ENCODE results near the gene GSAP. TPM values are rescaled to one million over a fixed set of nuclear protein-coding genes. Genes with fewer than 3 reads are reported as not detected.

Gene GSAP
- total RNA-seq, 1 donor from 2014 or later, result 2.1 TPM

- H3K4me1 Mint-ChIP-seq, result no peaks in the 10 kb centered on the region
These were observed 101.0 kb downstream of the GSAP start for GRCh38 chr7:77315182-77315591.

GRCh38 chr7:77313876-77314480 lies 102.2 kb downstream of the GSAP start:
- Mint-ChIP-seq H3K4me3 (no peak overlapping the region), H3K27ac (no peak overlapping the region), H3K9me3 (no peaks in the 10 kb centered on the region), H3K36me3 (ENCODE audit: low read depth) (peaks cover 19% of the 10 kb centered on the region), H3K4me1 (no peaks in the 10 kb centered on the region), H3K27me3 (no peaks in the 10 kb centered on the region)
- intact Hi-C loops (cut with micrococcal nuclease), result no loop called here
- DNase-seq, result no peak

More at GRCh38 chr7:77315182-77315591, 101.0 kb downstream of the GSAP start:
- Mint-ChIP-seq H3K9me3 (peaks cover 5% of the 10 kb centered on the region), H3K36me3 (ENCODE audit: low read depth) (peaks cover 22% of the 10 kb centered on the region), H3K27ac (no peak overlapping the region), H3K27me3 (no peaks in the 10 kb centered on the region), H3K4me3 (no peak overlapping the region)
- DNase-seq, result no peak
- intact Hi-C loops (cut with micrococcal nuclease), result no loop called here

- H3K27me3 Mint-ChIP-seq, result no peaks in the 10 kb centered on the region
- no peak for DNase-seq
These were observed 103.1 kb downstream of the GSAP start for GRCh38 chr7:77313085-77313484.

GRCh38 chr7:77310982-77311381 lies 105.2 kb downstream of the GSAP start:
- Mint-ChIP-seq H3K36me3 (ENCODE audit: low read depth) (peaks cover 10% of the 10 kb centered on the region), H3K27ac (no peak overlapping the region), H3K4me1 (peaks cover 2% of the 10 kb centered on the region), H3K9me3 (no peaks in the 10 kb centered on the region), H3K4me3 (no peak overlapping the region), H3K27me3 (no peaks in the 10 kb centered on the region)
- intact Hi-C loops (cut with micrococcal nuclease), result no loop called here
- DNase-seq, result no peak

More at GRCh38 chr7:77313085-77313484, 103.1 kb downstream of the GSAP start:
- peaks cover 15% of the 10 kb centered on the region for H3K36me3 Mint-ChIP-seq (ENCODE audit: low read depth)
- H3K4me3 Mint-ChIP-seq, result no peak overlapping the region
- no peaks in the 10 kb centered on the region for H3K4me1 Mint-ChIP-seq
- no peaks in the 10 kb centered on the region for H3K9me3 Mint-ChIP-seq
- no peak overlapping the region for H3K27ac Mint-ChIP-seq
- intact Hi-C loops (cut with micrococcal nuclease), result no loop called here

- Mint-ChIP-seq H3K27ac (no peak overlapping the region), H3K36me3 (ENCODE audit: low read depth) (peaks cover 8% of the 10 kb centered on the region), H3K9me3 (no peaks in the 10 kb centered on the region), H3K4me3 (no peak overlapping the region), H3K4me1 (peaks cover 2% of the 10 kb centered on the region), H3K27me3 (no peaks in the 10 kb centered on the region)
- intact Hi-C loops (cut with micrococcal nuclease), result no loop called here
- DNase-seq, result no peak
These were observed 106.4 kb downstream of the GSAP start for GRCh38 chr7:77309714-77310220.

GRCh38 chr7:77308792-77309191 lies 107.4 kb downstream of the GSAP start:
- no peak overlapping the region for H3K4me3 Mint-ChIP-seq
- peaks cover 2% of the 10 kb centered on the region for H3K4me1 Mint-ChIP-seq
- DNase-seq, result no peak
- H3K27ac Mint-ChIP-seq, result no peak overlapping the region
- H3K36me3 Mint-ChIP-seq (ENCODE audit: low read depth), result peaks cover 5% of the 10 kb centered on the region
- intact Hi-C loops (cut with micrococcal nuclease), result no loop called here
- H3K9me3 Mint-ChIP-seq, result no peaks in the 10 kb centered on the region
- H3K27me3 Mint-ChIP-seq, result no peaks in the 10 kb centered on the region

GRCh38 chr7:77306231-77307067 lies 109.7 kb downstream of the GSAP start:
- Mint-ChIP-seq H3K27ac (no peak overlapping the region), H3K27me3 (no peaks in the 10 kb centered on the region), H3K4me3 (no peak overlapping the region), H3K4me1 (peaks cover 2% of the 10 kb centered on the region), H3K36me3 (ENCODE audit: low read depth) (peaks cover 8% of the 10 kb centered on the region), H3K9me3 (peaks cover 7% of the 10 kb centered on the region)
- DNase-seq, result no peak
- intact Hi-C loops (cut with micrococcal nuclease), result no loop called here

GRCh38 chr7:77295549-77295948 lies 120.6 kb downstream of the GSAP start:
- intact Hi-C loops (cut with micrococcal nuclease), result no loop called here
- DNase-seq, result no peak
- Mint-ChIP-seq H3K4me1 (no peaks in the 10 kb centered on the region), H3K36me3 (ENCODE audit: low read depth) (peaks cover 3% of the 10 kb centered on the region), H3K27ac (no peak overlapping the region), H3K4me3 (no peak overlapping the region), H3K9me3 (peaks cover 11% of the 10 kb centered on the region), H3K27me3 (no peaks in the 10 kb centered on the region)

GRCh38 chr7:77293046-77293445 lies 123.1 kb downstream of the GSAP start:
- Mint-ChIP-seq H3K36me3 (ENCODE audit: low read depth) (peaks cover 11% of the 10 kb centered on the region), H3K27me3 (no peaks in the 10 kb centered on the region), H3K9me3 (peaks cover 23% of the 10 kb centered on the region), H3K27ac (no peak overlapping the region), H3K4me1 (no peaks in the 10 kb centered on the region), H3K4me3 (no peak overlapping the region)
- DNase-seq, result no peak
- intact Hi-C loops (cut with micrococcal nuclease), result no loop called here

- Mint-ChIP-seq H3K27me3 (no peaks in the 10 kb centered on the region), H3K36me3 (ENCODE audit: low read depth) (peaks cover 15% of the 10 kb centered on the region), H3K9me3 (peaks cover 19% of the 10 kb centered on the region), H3K4me3 (no peak overlapping the region), H3K27ac (no peak overlapping the region), H3K4me1 (no peaks in the 10 kb centered on the region)
- no peak for DNase-seq
- intact Hi-C loops (cut with micrococcal nuclease), result no loop called here
These were observed 125.7 kb downstream of the GSAP start for GRCh38 chr7:77290425-77290824.

GRCh38 chr7:77289387-77289786 lies 126.8 kb downstream of the GSAP start:
- peaks cover 15% of the 10 kb centered on the region for H3K36me3 Mint-ChIP-seq (ENCODE audit: low read depth)
- H3K4me3 Mint-ChIP-seq, result no peak overlapping the region
- intact Hi-C loops (cut with micrococcal nuclease), result no loop called here

GRCh38 chr7:77288676-77289320 lies 127.4 kb downstream of the GSAP start:
- intact Hi-C loops (cut with micrococcal nuclease), result no loop called here
- no peaks in the 10 kb centered on the region for H3K4me1 Mint-ChIP-seq
- no peak overlapping the region for H3K4me3 Mint-ChIP-seq
- no peak overlapping the region for H3K27ac Mint-ChIP-seq
- no peaks in the 10 kb centered on the region for H3K27me3 Mint-ChIP-seq
- no peak for DNase-seq
- H3K36me3 Mint-ChIP-seq (ENCODE audit: low read depth), result peaks cover 14% of the 10 kb centered on the region
- H3K9me3 Mint-ChIP-seq, result peaks cover 19% of the 10 kb centered on the region

More at GRCh38 chr7:77289387-77289786, 126.8 kb downstream of the GSAP start:
- H3K9me3 Mint-ChIP-seq, result peaks cover 19% of the 10 kb centered on the region
- no peaks in the 10 kb centered on the region for H3K27me3 Mint-ChIP-seq
- H3K27ac Mint-ChIP-seq, result no peak overlapping the region
- DNase-seq, result no peak
- no peaks in the 10 kb centered on the region for H3K4me1 Mint-ChIP-seq

- Mint-ChIP-seq H3K9me3 (peaks cover 19% of the 10 kb centered on the region), H3K4me3 (no peak overlapping the region), H3K27ac (no peak overlapping the region), H3K36me3 (ENCODE audit: low read depth) (peaks cover 16% of the 10 kb centered on the region), H3K27me3 (no peaks in the 10 kb centered on the region), H3K4me1 (no peaks in the 10 kb centered on the region)
- no peak for DNase-seq
- intact Hi-C loops (cut with micrococcal nuclease), result no loop called here
These were observed 131.5 kb downstream of the GSAP start for GRCh38 chr7:77284616-77285015.

- H3K36me3 Mint-ChIP-seq (ENCODE audit: low read depth), result peaks cover 10% of the 10 kb centered on the region
- DNase-seq, result no peak
- intact Hi-C loops (cut with micrococcal nuclease), result no loop called here
- no peaks in the 10 kb centered on the region for H3K4me1 Mint-ChIP-seq
- H3K27me3 Mint-ChIP-seq, result no peaks in the 10 kb centered on the region
- H3K27ac Mint-ChIP-seq, result no peak overlapping the region
- peaks cover 15% of the 10 kb centered on the region for H3K9me3 Mint-ChIP-seq
- H3K4me3 Mint-ChIP-seq, result no peak overlapping the region
These were observed 132.1 kb downstream of the GSAP start for GRCh38 chr7:77284005-77284404.

Data from activated CD4-positive, alpha-beta T cell treated with anti-CD3 and anti-CD28 coated beads, Interleukin-2, amount 10 ng/mL, durations not matched to agents 24 days and 14 days (primary cell).